ENCODE data around the gene FARS2. TPM values are rescaled to one million over a fixed set of nuclear protein-coding genes. Genes with fewer than 3 reads are reported as not detected.

Gene FARS2
- polyA plus RNA-seq, 1 of the 3 experiments (the other 2 are of a cell fraction), result 12.5 TPM

- CTCF ChIA-PET, result no interaction called here
- POLR2A ChIA-PET, result no interaction called here
- Histone ChIP-seq H3K4me1 (ENCODE audit: control insufficient read depth in 1 of 2, insufficient read depth in 2 of 2, low read depth in 1 of 2, low read length in 1 of 2) (peaks cover 0 to 14% of the 10 kb centered on the region in 2 experiments; a peak in 2 of 4 replicates), H3K79me2 (ENCODE audit: insufficient read depth) (no peaks in the 10 kb centered on the region; the same call in 1 of the 2 replicates), H3K4me3 (ENCODE audit: low read depth in 2 of 2, low read length in 1 of 2) (no peak overlapping the region), H3F3A (replicated peaks; ENCODE audit: insufficient read depth) (no peaks in the 10 kb centered on the region), H4K20me1 (ENCODE audit: insufficient read depth) (no peaks in the 10 kb centered on the region), H3K9ac (no peak overlapping the region), H3K4me2 (no peak overlapping the region), H3K36me3 (replicated peaks in 1 of 2; ENCODE audit: control insufficient read depth in 1 of 2, insufficient read depth in 2 of 2, low read length in 1 of 2) (no peaks in the 10 kb centered on the region), H3K27me3 (ENCODE audit: insufficient read depth) (no peaks in the 10 kb centered on the region), H3K9me3 (no peaks in the 10 kb centered on the region), H3K9me2 (no peaks in the 10 kb centered on the region), H2AFZ (ENCODE audit: low read depth) (no peak overlapping the region), H3K27ac (ENCODE audit: low read depth in 2 of 2, low read length in 1 of 2) (peak overlapping the region in 1 of 2 experiments; percentile 34; a peak in 1 of 4 replicates)
- TF ChIP-seq FOXJ3 (CRISPR knock-in tag; IDR thresholded peaks at IDR 0.05) (no peak), YY1 (IDR thresholded peaks at IDR 0.05; ENCODE audit: low read depth) (no peak), CHD2 (IDR thresholded peaks at IDR 0.05; ENCODE audit: low read length, partially characterized antibody) (peak; percentile 30), TEAD4 (IDR thresholded peaks at IDR 0.05; ENCODE audit: borderline replicate concordance, insufficient read depth) (no peak), MXI1 (IDR thresholded peaks at IDR 0.05; ENCODE audit: low read depth, low read length) (0 out of 2 replicates have a peak, but pooled peaks have one; percentile 11), TAF1 (IDR thresholded peaks at IDR 0.05; ENCODE audit: borderline replicate concordance, low read depth, low read length) (no peak)
- WGBS (ENCODE audit: low lambda C conversion rate), result 31% methylated on average over 5 of the region's 5 CpGs
- DNase-seq, result peak; percentile 56
Measured at GRCh38 chr6:5315881-5316280, 54.6 kb downstream of the FARS2 start.

GRCh38 chr6:5316951-5317350 is 55.6 kb downstream of the FARS2 start:
- Histone ChIP-seq H3K4me1 (ENCODE audit: control insufficient read depth in 1 of 2, insufficient read depth in 2 of 2, low read depth in 1 of 2, low read length in 1 of 2) (peaks cover 0 to 14% of the 10 kb centered on the region in 2 experiments; a peak in 2 of 4 replicates), H3K79me2 (ENCODE audit: insufficient read depth) (no peaks in the 10 kb centered on the region; the same call in 1 of the 2 replicates), H4K20me1 (ENCODE audit: insufficient read depth) (no peaks in the 10 kb centered on the region), H3K27ac (ENCODE audit: low read depth in 2 of 2, low read length in 1 of 2) (no peak overlapping the region), H3K9me2 (no peaks in the 10 kb centered on the region), H3K9me3 (no peaks in the 10 kb centered on the region), H3K9ac (no peak overlapping the region), H3K27me3 (ENCODE audit: insufficient read depth) (no peaks in the 10 kb centered on the region), H3K4me2 (no peak overlapping the region), H2AFZ (ENCODE audit: low read depth) (no peak overlapping the region), H3K4me3 (ENCODE audit: low read depth in 2 of 2, low read length in 1 of 2) (no peak overlapping the region), H3F3A (replicated peaks; ENCODE audit: insufficient read depth) (no peaks in the 10 kb centered on the region), H3K36me3 (replicated peaks in 1 of 2; ENCODE audit: control insufficient read depth in 1 of 2, insufficient read depth in 2 of 2, low read length in 1 of 2) (no peaks in the 10 kb centered on the region)
- 95% methylated on average over 4 of the region's 4 CpGs for WGBS (ENCODE audit: low lambda C conversion rate)
- no peak for TF ChIP-seq TAF1 (IDR thresholded peaks at IDR 0.05; ENCODE audit: borderline replicate concordance, low read depth, low read length)
- TF ChIP-seq ELF1 (IDR thresholded peaks at IDR 0.05), result no peak
- no peak for TF ChIP-seq USF1 (IDR thresholded peaks at IDR 0.05; ENCODE audit: borderline replicate concordance, low read depth)
- no peak for TF ChIP-seq MAX (IDR thresholded peaks at IDR 0.05; ENCODE audit: low read depth)
- no peak for TF ChIP-seq CTCF (IDR thresholded peaks at IDR 0.05)
- no peak for TF ChIP-seq RCOR1 (IDR thresholded peaks at IDR 0.05; ENCODE audit: low read length)
- TF ChIP-seq NFIC (IDR thresholded peaks at IDR 0.05; ENCODE audit: borderline replicate concordance), result no peak
- TF ChIP-seq RXRA (IDR thresholded peaks at IDR 0.05; ENCODE audit: borderline replicate concordance, low read depth), result no peak
- TF ChIP-seq RAD21 (IDR thresholded peaks at IDR 0.05; ENCODE audit: low read length), result no peak
- no peak for TF ChIP-seq IRF3 (IDR thresholded peaks at IDR 0.05; ENCODE audit: low read depth, low read length)
- no peak for TF ChIP-seq JUND (IDR thresholded peaks at IDR 0.05)
- TF ChIP-seq GATA2 (CRISPR knock-in tag; IDR thresholded peaks at IDR 0.05), result no peak
- no peak for TF ChIP-seq EZH2phosphoT487 (IDR thresholded peaks at IDR 0.05; ENCODE audit: borderline replicate concordance, low read depth)
- no peak for DNase-seq
- POLR2A ChIA-PET, result no interaction called here
- CTCF ChIA-PET, result interaction anchor here (1.0 to 1.4 kb wide), 2 partner anchors 12 to 14 kb away, joined by 3 read pairs; no protein-coding TSS in a partner anchor
